Cerebellar cortex (tissue), 1 donor: ENCODE results near the gene TXLNA.

Experiments
- DNase-seq: peaks from one replicate; pipeline ENCODE4 v3.0.0-alpha.2; 2015; ENCODE audit warnings: low spot score

TXLNA gene

DNA sequence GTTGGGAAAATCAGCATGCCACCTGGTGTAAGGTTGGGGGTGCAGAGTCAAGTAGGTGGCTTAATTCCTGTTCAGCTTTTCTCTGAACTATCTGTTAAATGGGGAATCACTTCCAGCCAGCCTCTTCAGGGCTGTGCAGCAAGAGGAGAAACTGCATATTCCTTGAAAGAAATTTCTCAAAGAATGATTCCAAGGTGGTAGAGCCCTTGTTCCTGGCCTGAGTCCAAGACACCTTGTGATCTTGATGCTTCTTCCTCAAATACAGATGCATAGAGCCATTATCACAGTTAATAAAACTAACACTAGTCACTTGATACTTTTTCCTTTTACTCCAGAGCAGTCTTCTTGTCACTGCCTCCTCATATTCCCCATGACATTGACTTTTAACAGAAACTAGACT, 5.2 kb downstream of the TXLNA start:
- DNase-seq: no peak

DNA sequence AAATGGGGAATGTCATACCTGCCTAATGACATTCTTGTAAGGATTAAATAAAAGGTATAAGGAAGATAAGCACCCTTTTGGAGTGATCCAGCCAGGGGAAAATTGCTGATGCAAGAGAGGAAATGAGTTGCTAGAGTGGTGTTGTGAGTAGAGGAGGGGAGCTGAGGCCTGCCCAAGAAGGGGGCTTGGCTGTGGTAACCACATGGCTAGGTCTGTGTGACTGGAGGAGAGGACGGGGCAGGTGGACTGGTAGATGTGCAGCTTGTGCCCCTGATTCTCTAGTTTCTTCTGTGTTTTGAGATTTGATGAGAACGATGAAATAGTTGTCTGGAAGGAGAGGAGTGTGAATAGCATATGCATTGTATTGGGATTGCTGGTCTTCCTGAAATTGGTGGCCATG, 6.6 kb downstream of the TXLNA start:
- DNase-seq: no peak

DNA sequence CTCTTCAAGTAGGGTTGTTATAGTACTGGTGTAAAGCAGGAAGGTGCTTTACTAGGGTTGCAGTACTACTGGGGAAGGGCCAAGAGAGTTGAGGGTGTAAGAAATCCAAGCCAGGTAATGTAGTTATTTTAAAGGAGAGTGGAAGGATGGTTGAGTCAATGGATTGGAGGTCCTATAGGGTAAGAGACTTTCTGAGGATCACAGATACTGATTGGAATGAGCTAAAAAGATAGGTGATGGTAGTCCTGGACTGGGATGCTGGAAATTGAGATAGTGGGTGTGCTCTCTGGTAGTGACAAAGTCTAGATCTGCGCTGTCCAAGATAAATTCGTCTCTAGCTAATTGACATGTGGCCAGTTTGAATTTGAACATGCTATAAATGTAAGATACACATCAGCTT, 7.0 kb downstream of the TXLNA start:
- DNase-seq: no peak

- DNase-seq: no peak
These were observed 8.4 kb downstream of the TXLNA start for GRCh38 chr1:32187850-32188249.

DNA sequence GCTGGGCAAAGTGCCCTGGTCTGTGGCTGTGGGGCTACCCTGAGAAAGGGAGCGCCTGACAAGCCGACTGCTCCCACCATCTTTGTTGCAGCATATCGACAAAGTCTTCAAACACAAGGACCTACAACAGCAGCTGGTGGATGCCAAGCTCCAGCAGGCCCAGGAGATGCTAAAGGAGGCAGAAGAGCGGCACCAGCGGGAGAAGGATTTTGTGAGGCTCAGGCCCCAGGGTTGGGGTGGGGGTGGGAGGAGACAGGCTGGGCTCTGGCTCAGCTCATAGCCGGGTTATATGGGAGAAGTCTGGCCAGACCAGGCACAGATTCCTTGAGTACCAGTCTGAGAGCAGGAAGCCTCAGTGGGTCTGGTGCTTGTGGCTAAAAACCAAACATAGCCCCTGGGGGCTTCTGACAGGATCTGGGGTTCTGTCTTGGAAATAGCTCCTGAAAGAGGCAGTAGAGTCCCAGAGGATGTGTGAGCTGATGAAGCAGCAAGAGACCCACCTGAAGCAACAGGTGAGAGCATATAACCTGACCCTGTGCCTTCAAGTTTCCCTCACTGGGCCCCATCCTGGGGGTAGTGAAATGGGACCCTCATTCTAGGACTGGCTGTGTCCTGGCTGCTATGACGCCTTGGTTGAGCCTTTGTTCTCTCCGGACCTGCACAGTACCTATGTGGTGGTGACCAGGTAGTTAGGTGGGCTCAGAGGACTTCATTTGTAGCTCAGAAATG, 12.9 kb downstream of the TXLNA start:
- no peak for DNase-seq

- no peak for DNase-seq
These were observed 15.5 kb downstream of the TXLNA start for GRCh38 chr1:32194984-32195383.

DNA sequence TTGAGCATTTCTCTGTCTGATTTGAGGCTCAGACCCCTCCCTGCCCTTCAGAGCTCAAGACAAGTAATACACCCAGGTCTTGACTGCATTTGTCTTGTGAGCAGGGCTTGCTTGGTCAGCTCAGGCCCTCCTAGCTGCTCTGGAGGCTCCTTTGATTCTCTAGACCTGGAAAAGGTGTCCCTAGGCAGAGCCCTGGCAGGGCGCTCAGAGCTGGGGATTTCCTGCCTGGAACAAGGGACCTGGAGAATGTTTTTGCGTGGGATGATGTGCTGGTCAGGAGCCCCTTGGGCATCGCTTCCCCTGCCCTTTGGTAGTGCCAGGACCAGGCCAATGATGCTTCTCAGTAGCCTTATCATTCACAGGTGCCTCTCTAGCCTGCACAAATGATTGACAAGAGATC, 16.1 kb downstream of the TXLNA start:
- DNase-seq: no peak

- no peak for DNase-seq
These were observed 16.7 kb downstream of the TXLNA start for GRCh38 chr1:32195972-32196823.

DNA sequence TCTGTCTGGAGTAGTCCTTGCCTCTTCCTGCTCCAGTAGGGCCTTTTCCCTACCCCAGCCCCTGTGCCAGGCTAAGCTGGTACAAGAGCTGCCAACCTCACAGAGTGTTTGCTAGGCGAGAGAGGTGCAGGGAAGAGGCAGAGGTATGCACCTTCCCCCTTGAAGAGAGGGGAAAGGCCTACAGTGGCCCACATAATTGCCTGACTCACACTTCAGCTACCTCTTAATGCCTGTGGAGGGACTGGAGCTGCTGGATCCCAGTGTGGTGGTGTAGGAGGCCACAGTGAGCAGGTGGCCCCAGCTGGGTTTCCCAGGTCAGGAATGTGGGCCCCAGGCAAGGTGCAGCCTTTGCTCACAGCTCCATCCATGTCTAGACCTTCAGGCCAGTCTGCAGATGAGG, 17.6 kb downstream of the TXLNA start:
- DNase-seq: no peak

DNA sequence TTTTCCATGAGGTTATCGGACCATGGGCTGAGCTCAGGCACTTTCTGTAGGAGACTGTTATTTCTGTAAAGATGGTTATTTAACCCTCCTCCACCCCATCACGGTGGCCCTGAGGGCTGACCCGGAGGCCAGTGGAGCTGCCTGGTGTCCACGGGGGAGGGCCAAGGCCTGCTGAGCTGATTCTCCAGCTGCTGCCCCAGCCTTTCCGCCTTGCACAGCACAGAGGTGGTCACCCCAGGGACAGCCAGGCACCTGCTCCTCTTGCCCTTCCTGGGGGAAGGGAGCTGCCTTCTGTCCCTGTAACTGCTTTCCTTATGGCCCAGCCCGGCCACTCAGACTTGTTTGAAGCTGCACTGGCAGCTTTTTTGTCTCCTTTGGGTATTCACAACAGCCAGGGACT, 18.4 kb downstream of the TXLNA start:
- DNase-seq: no peak

- DNase-seq: no peak
These were observed 19.0 kb downstream of the TXLNA start for GRCh38 chr1:32198237-32199042.

DNA sequence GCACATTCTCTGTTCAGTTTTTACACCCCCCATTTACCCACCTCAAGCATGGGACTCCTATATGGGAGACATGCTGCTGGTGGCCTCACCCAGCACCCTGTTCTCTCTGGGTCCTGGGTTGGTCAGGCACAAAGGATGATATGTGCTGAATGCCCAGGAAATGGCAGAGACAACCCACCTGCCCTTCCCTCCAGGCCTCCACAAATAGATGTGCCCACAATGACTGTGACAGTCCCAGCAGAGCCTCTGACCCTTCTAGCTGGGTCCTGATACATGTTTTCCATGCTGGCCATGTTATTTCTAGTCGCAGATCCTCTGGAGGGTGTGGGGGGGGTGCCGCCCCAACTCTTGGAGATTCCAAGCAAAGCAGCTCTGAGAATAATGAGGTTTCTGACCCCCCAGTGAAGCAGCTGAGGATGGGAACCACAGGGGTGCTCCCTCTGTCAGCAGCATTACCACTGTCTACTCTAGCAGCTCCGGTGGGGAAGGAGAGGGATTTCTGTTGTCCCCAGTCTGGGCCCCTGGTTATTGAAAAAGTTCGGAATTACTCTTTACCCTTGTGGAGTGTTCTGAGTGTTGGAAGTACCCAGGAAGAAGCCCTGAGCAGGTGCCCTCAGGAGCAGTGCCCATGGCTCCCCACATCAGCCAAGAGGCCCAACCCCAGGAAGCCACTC, 19.7 kb downstream of the TXLNA start:
- no peak for DNase-seq

GRCh38 chr1:32199717-32200072, 20.2 kb downstream of the TXLNA start:
- DNase-seq: peak; percentile 94

DNA sequence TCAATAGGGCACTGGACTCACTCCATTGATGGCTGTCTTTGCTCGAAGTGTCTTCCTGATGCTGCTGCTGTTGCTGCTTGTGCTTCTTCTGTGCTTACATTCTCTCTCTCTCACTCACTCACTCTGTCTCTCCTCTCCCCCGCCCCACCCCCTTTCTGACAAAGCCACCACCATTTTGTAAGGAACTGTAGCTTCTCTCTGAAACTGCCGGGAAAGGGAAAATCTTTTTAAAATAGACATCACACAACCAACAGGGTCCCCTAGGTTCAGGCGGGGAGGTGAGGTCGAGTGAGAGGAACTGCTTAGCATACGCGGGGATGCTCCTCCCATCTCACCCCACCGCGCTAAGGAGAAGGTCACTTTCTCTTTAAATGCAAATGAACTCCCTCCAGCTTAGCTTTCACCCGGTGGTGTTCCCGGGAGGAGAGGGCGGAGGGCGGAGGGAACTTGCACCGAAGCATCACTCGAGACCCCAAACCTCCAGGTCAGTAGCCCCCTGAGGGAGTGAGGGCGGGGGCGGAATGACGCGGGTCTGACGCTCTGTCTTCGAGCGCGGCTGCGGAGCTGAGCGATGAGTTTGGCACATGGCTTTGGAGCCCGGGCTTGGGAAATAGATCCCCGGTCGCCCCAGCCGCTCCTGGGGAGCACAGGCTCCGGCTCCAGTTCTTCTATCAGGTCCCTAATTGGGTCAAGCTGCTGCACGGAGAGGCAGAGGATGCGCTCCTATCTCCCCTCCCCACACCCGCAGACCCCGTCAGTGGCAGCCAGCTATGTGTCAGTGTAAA, 20.9 kb downstream of the TXLNA start, which contains the start of gene CCDC28B:
TSS of gene CCDC28B (plus strand) at position 370 of the 785 bp plus-strand sequence. CDS start 1,341 bp downstream, outside the sequence.
- DNase-seq: peak; percentile 88

DNA sequence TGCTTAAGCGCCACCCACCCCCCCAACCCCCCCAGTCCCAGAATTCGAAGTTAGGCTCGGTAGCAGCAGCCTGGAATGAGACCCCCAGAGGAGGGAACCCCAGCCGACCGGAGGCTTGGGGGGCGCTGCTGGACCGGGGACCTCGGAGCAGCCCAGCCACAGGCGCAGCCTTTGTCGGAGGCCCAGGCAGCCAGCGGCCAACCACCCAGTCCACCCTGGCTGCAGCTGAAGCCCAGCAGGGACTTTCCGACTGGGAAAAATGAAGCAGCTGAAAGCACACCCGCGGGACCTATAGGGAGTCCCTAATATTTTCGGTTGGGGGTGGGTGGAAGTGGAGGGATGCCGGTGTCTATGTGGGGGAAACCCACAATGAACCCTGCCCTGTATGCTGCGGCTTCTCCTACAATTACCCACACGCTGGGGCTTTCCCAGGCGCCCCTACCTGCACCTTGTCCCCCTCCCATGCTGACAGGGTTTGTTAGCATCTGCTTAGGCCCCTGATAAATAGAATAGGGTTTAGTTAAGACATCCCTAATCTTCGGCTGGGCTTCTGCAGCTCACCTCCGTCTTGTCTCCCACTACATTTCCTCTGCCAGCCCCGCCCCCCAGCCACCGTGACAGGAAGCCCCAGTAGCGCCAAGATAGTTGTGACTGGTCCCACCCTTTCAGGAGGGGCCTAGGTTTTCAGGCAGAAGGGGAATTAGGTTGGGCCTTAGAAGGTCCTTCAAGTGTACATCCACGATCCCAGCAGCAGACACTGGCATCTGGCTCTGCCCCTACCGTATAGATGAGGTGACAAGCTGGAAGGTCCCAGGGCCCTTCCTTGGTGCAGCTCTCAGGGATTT, 21.8 kb downstream of the TXLNA start:
- peak; percentile 76 for DNase-seq

- DNase-seq: no peak
These were observed 25.5 kb downstream of the TXLNA start for GRCh38 chr1:32204943-32205361.

DNA sequence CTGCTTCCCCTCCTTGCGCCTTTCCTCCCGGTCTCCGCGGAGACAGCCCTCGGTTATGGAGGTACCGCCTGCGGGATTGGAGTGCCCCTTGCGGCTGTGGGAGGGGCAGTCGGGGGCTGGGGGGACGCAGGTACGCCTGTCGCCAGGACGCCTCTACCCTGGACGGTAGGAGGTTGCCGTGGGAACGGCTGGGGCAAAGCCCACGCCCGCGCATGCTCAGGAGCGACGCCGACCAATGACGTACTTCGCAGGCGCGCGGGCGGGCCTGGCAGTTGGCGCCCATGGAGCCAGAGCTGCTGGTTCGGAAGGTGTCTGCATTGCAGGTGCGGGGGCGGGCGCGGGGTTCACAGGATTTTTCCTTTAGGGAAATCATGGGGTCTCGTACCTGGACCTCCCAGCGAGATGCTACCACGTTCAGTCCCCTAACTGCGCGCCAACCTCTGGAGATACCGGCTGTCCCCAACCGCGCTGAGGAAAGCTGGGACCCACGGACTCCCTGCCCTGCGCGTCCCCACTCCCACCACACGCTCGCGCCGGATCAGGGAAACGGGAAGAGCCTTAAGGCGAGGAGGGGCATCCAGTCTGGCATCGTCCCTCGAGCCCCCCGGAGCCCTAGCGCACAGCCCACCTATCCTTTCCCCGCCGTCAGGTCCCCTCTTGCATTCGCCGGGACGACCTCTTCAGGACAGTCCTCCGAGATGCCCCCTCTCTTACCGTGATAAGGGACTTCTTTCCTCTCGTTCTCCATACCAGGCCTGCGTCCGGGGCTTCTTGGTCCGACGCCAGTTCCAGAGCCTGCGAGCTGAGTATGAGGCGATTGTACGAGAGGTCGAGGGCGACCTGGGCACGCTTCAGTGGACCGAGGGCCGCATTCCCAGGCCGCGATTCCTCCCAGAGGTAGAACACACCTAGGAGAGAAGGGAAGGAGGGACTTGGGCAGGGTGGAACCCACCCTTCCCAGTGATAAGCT, 26.2 kb downstream of the TXLNA start, which contains the start of gene IQCC:
TSS of gene IQCC (plus strand) at position 271 of the 970 bp plus-strand sequence. CDS start at position 282, 11 bp downstream.
- peak; percentile 87 for DNase-seq

- no peak for DNase-seq
These were observed 29.0 kb downstream of the TXLNA start for GRCh38 chr1:32208469-32208868.

DNA sequence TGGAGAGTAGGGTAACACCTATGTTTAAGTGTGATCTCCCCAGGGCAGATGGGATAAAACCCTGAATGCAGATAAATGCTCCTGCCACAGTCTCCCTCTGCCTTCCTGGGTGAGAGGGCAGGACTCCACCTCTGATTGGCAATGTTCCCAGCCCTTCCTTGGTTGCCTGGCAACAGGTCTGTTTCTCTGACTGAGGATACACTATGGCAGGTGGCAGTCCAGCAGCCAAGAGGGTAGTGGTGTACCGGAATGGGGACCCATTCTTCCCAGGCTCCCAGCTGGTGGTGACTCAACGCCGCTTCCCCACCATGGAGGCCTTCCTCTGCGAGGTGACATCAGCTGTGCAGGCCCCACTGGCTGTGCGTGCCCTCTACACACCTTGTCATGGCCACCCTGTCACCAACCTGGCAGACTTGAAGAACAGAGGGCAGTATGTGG, 29.4 kb downstream of the TXLNA start, which contains the start of gene DCDC2B:
TSS of gene DCDC2B (plus strand) at position 199 of the 438 bp plus-strand sequence. CDS start at position 204, 5 bp downstream.
- DNase-seq: peak; percentile 54
